NCI-H1105 treated with DMSO at 0.1 percent for 48 hours (cell line): ENCODE results near the gene XYLT1.

ENCODE experiments used
- DNase-seq: peaks from one replicate; lab custom pipeline; 2025; lab: John Stamatoyannopoulos, UW

XYLT1 gene

GRCh38 chr16:17258077-17258599 lies 212.6 kb downstream of the XYLT1 start:
- DNase-seq: no peak

- no peak for DNase-seq
Measured at GRCh38 chr16:17257426-17258023, 213.2 kb downstream of the XYLT1 start.

- DNase-seq: no peak
Measured at GRCh38 chr16:17252701-17253100, 218.1 kb downstream of the XYLT1 start.

- DNase-seq: no peak
Measured at GRCh38 chr16:17252064-17252463, 218.7 kb downstream of the XYLT1 start.

- DNase-seq: no peak
Measured at GRCh38 chr16:17251496-17251895, 219.3 kb downstream of the XYLT1 start.

GRCh38 chr16:17246974-17247732 lies 223.6 kb downstream of the XYLT1 start:
- no peak for DNase-seq

- no peak for DNase-seq
Measured at GRCh38 chr16:17246268-17246885, 224.4 kb downstream of the XYLT1 start.

- no peak for DNase-seq
Measured at GRCh38 chr16:17245776-17246175, 225.0 kb downstream of the XYLT1 start.

GRCh38 chr16:17244872-17245551 lies 225.7 kb downstream of the XYLT1 start:
- DNase-seq: no peak

GRCh38 chr16:17241264-17241835 lies 229.4 kb downstream of the XYLT1 start:
- DNase-seq: no peak

- DNase-seq: no peak
Measured at GRCh38 chr16:17238285-17239028, 232.3 kb downstream of the XYLT1 start.

GRCh38 chr16:17237350-17237944 lies 233.3 kb downstream of the XYLT1 start:
- DNase-seq: no peak

- no peak for DNase-seq
Measured at GRCh38 chr16:17235147-17235815, 235.5 kb downstream of the XYLT1 start.

GRCh38 chr16:17233318-17234002 lies 237.3 kb downstream of the XYLT1 start:
- DNase-seq: no peak

- DNase-seq: no peak
Measured at GRCh38 chr16:17232487-17232886, 238.3 kb downstream of the XYLT1 start.

- DNase-seq: no peak
Measured at GRCh38 chr16:17231972-17232371, 238.8 kb downstream of the XYLT1 start.

- DNase-seq: no peak
Measured at GRCh38 chr16:17230932-17231581, 239.7 kb downstream of the XYLT1 start.

GRCh38 chr16:17229766-17230165 lies 241.0 kb downstream of the XYLT1 start:
- no peak for DNase-seq

GRCh38 chr16:17229131-17229530 lies 241.6 kb downstream of the XYLT1 start:
- DNase-seq: no peak
